Ascending aorta (tissue), 2 donors: Measurements from ENCODE around the gene CLEC1A. TPM values are rescaled to one million over a fixed set of nuclear protein-coding genes. Genes with fewer than 3 reads are reported as not detected.
A peak's percentile ranks its signal among the peaks of the same experiment; 100 is the strongest.

Experiments used
- DNase-seq, 2 donors: peaks; one replicate each; pipeline ENCODE4 v3.0.0-alpha.2; 2019; ENCODE audit warnings: low spot score in 2 of 2
- H3K27ac ChIP-seq, 2 donors: fragments of 200-600 bp; sonication (generic); one replicate each; pipeline ENCODE4 v1.5.1; 2016 to 2017; ENCODE audit warnings: mild to moderate bottlenecking in 1 of 2
- H3K27me3 ChIP-seq: fragments of 200-600 bp; sonication (generic); one replicate; pipeline ENCODE4 v1.5.1; 2017
- H3K36me3 ChIP-seq, 2 donors: fragments of 200-600 bp; sonication (generic); one replicate each; pipeline ENCODE4 v1.5.1; 2016
- H3K4me1 ChIP-seq, 2 donors: fragments of 200-600 bp; sonication (generic); one replicate each; pipeline ENCODE4 v1.5.1; 2016 to 2017; ENCODE audit warnings: mild to moderate bottlenecking in 1 of 2
- H3K4me3 ChIP-seq, 2 donors: fragments of 200-600 bp; sonication (generic); one replicate each; pipeline ENCODE4 v1.5.1; 2016 to 2017; ENCODE audit warnings: mild to moderate bottlenecking in 1 of 2
- H3K9me3 ChIP-seq, 2 donors: fragments of 200-600 bp; sonication (generic); one replicate each; pipeline ENCODE4 v1.5.1; 2016
- intact Hi-C: fragments of 100-400 bp; cut with DNase I; formaldehyde crosslinking; loops from one replicate; pipeline ENCODE4 v1.15.1; 2023
- total RNA-seq: library from RNA; depleted of rRNA; stranded (reverse); fragments of >200 nt; gene quantifications from one replicate; pipeline ENCODE4 v1.1.0, GENCODE V29; 2016
- TF ChIP-seq, protein P1 (sequence below), 3 experiments: fragments of 200-600 bp in 2 of 3; fragments of 450-650 bp in 1 of 3; sonication (generic) in 2 of 3; IDR thresholded peaks; one replicate each; pipeline ENCODE4 v1.5.1; 2016 to 2019; ENCODE audit warnings: antibody characterized with exemption in 3 of 3, mild to moderate bottlenecking in 1 of 3, moderate library complexity in 1 of 3

The CLEC1A gene
- total RNA-seq, 1 donor from 2014 or later: 13.2 TPM

DNA sequence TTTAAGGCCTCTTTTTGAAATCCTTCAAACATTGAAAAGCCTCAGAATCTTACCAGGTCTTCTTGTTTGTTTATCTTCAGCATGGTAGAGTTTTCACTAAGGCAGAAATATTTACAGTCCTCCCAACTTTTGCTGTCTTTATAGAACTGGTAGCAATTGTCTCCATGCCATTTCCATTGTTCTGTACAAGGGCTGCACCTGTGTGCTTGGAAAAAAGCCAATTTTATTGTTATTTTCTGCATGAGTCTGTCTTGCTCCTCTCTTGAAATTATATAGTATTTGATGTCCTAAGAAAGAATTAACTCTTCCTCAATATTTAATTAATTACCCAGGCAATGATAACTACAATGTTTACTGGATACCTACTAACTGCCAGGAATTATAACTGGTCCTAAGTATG is 23.3 kb downstream of the CLEC1A start:
- Histone ChIP-seq H3K4me1 (no peaks in the 10 kb centered on the region), H3K27me3 (no peaks in the 10 kb centered on the region), H3K9me3 (no peaks in the 10 kb centered on the region), H3K27ac (no peak overlapping the region), H3K4me3 (no peak overlapping the region), H3K36me3 (no peaks in the 10 kb centered on the region)
- TF ChIP-seq, protein P1, sequence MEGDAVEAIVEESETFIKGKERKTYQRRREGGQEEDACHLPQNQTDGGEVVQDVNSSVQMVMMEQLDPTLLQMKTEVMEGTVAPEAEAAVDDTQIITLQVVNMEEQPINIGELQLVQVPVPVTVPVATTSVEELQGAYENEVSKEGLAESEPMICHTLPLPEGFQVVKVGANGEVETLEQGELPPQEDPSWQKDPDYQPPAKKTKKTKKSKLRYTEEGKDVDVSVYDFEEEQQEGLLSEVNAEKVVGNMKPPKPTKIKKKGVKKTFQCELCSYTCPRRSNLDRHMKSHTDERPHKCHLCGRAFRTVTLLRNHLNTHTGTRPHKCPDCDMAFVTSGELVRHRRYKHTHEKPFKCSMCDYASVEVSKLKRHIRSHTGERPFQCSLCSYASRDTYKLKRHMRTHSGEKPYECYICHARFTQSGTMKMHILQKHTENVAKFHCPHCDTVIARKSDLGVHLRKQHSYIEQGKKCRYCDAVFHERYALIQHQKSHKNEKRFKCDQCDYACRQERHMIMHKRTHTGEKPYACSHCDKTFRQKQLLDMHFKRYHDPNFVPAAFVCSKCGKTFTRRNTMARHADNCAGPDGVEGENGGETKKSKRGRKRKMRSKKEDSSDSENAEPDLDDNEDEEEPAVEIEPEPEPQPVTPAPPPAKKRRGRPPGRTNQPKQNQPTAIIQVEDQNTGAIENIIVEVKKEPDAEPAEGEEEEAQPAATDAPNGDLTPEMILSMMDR (IDR thresholded peaks at IDR 0.05): no peak
- intact Hi-C loops: no loop called here
- DNase-seq: no peak

DNA sequence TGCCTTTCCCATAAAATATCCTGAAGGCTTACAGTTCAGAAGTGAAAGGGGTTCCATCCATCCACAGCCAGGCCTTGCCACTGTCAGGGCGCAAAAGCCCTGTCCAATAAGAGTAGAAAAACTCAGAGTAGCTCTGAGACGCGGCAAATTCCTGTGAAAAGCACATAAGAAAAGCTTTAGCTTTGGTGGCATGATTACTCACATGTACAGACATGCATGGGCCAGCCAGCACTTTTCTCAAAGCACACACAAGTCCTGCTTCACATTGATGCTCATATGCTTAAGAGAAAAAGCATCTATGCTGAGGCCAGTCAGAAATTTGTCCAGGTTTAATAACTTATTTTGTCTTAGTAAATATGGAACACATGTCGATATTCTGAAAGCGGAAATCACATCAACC is 25.5 kb downstream of the CLEC1A start:
- TF ChIP-seq, protein P1 (IDR thresholded peaks at IDR 0.05): no peak

DNA sequence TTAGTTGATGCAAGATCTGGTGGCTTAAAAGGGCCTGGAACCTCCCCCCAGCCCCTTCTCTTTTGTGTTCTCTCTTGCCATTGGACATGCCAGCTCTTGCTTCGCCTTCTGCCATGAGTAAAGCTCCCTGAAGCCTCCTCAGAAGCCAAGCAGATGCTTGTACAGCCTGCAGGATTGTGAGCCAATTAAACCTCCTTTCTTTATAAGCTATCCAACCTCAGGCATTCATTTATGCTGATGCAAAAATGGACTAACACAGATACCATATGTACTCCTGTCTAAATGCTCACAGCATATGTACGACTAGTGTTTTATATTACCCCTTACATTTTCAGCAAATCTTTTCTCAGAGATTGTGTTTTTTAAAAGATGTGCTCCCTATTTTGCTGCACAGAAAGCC is 26.7 kb downstream of the CLEC1A start:
- Histone ChIP-seq H3K27ac (no peak overlapping the region), H3K4me3 (no peak overlapping the region), H3K4me1 (no peaks in the 10 kb centered on the region), H3K36me3 (no peaks in the 10 kb centered on the region), H3K27me3 (no peaks in the 10 kb centered on the region), H3K9me3 (no peaks in the 10 kb centered on the region)
- TF ChIP-seq, protein P1 (IDR thresholded peaks at IDR 0.05): no peak
- intact Hi-C loops: no loop called here
- no peak for DNase-seq

More for the DNA sequence above, 25.5 kb downstream of the CLEC1A start:
- H3K27ac ChIP-seq: no peak overlapping the region
- no peaks in the 10 kb centered on the region for H3K36me3 ChIP-seq
- no peaks in the 10 kb centered on the region for H3K4me1 ChIP-seq
- intact Hi-C loops: no loop called here
- no peak overlapping the region for H3K4me3 ChIP-seq
- no peak for DNase-seq
- no peaks in the 10 kb centered on the region for H3K9me3 ChIP-seq
- no peaks in the 10 kb centered on the region for H3K27me3 ChIP-seq

DNA sequence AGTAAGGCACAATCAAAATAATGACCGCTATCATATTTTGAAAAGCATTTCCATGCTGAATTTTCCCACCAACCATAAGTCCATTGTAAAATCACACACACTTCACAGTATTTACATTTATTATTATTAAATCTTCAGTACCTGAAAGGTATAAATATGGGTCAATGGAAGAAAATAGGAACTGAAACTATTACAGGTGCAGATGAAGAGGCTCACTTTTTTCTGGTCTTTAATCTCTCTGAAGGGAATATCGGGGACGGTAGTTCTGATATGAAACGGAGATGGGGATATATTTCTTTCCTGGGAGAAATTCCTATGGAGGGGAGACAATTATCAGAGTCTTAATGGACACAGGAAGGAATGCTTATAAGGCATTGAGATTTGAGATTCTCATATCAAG is 28.4 kb downstream of the CLEC1A start:
- no peak overlapping the region for H3K4me3 ChIP-seq
- no peaks in the 10 kb centered on the region for H3K27me3 ChIP-seq
- H3K9me3 ChIP-seq: no peaks in the 10 kb centered on the region
- DNase-seq: no peak
- intact Hi-C loops: no loop called here
- H3K36me3 ChIP-seq: no peaks in the 10 kb centered on the region
- H3K27ac ChIP-seq: no peak overlapping the region
- H3K4me1 ChIP-seq: no peaks in the 10 kb centered on the region
- TF ChIP-seq, protein P1 (IDR thresholded peaks at IDR 0.05): no peak

DNA sequence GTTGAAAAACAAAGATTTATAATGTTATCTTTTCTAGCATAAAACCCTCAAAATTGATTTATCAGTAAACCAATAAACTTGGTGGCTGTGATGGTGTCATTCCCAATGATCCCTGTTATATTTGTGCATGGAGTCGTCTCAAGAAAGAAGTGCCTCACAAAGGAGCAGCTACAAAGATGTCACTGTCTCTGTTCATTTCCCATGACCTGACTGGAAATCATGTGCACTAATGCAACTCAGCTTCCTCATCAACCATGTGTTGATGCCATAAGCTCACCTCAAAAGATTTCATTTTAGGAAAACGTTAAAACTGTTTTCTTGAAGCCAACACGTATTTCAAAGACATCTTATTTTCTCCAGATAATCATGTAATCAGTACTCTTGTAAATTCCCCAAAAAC is 28.8 kb downstream of the CLEC1A start:
- Histone ChIP-seq H3K36me3 (no peaks in the 10 kb centered on the region), H3K27me3 (no peaks in the 10 kb centered on the region), H3K27ac (no peak overlapping the region), H3K9me3 (no peaks in the 10 kb centered on the region), H3K4me1 (no peaks in the 10 kb centered on the region), H3K4me3 (no peak overlapping the region)
- TF ChIP-seq, protein P1 (IDR thresholded peaks at IDR 0.05): no peak
- intact Hi-C loops: no loop called here
- DNase-seq: no peak

DNA sequence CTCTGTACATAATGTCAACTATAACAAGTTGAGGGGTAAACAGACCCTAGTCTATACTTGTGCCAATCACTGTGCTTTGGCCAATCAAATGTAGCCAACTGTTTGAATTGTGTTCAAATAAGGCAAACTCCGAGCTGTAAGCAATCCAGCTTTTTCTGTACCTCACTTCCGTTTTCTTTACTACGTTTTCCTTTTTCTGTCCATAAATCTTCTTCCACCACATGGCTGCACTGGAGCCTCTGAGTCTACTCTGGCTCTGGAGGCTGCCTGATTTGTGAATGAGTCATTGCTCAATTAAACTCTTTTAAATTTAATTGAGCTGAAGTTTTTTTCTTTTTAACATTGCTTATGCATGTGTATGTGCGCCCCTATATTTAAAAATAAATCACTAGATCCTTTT is 29.7 kb downstream of the CLEC1A start:
- intact Hi-C loops: no loop called here
- Histone ChIP-seq H3K4me1 (no peaks in the 10 kb centered on the region), H3K27ac (peak overlapping the region in 1 of 2 donors; percentile 27), H3K4me3 (no peak overlapping the region), H3K27me3 (no peaks in the 10 kb centered on the region), H3K36me3 (no peaks in the 10 kb centered on the region), H3K9me3 (no peaks in the 10 kb centered on the region)
- TF ChIP-seq, protein P1 (IDR thresholded peaks at IDR 0.05): no peak
- no peak for DNase-seq
